NB4 (cell line): ENCODE results near the gene TRIM75.
"Not testable (repeated sequence)": the region's sequence is repeated elsewhere in the genome, so short reads cannot be mapped to it uniquely, and the experiment has no call there.

Experiments
- DNase-seq: peaks from one replicate; pipeline ENCODE4 v3.0.0; 2010; ENCODE audit warnings: low read depth
- H3K4me3 ChIP-seq: one replicate; pipeline ENCODE4 v1.5.1; 2011; ENCODE audit warnings: mild to moderate bottlenecking, low read depth, low read length, moderate library complexity
- CTCF ChIP-seq: IDR thresholded peaks from one replicate; pipeline ENCODE4 v1.5.1; 2012; ENCODE audit warnings: low read depth, low read length
- MYC ChIP-seq: IDR thresholded peaks from 2 replicates; pipeline ENCODE4 v1.6.1; 2011; ENCODE audit warnings: low read depth, low read length
- POLR2A ChIP-seq: IDR thresholded peaks from 2 replicates; pipeline ENCODE4 v1.6.1; 2011; ENCODE audit warnings: mild to moderate bottlenecking; ENCODE audit not compliant: insufficient read length; ENCODE audit errors: extremely low read depth
- TF ChIP-seq, protein P1 (sequence below): IDR thresholded peaks from 2 replicates; pipeline ENCODE4 v1.6.1; 2011; ENCODE audit warnings: low read depth, low read length

The TRIM75 gene

DNA sequence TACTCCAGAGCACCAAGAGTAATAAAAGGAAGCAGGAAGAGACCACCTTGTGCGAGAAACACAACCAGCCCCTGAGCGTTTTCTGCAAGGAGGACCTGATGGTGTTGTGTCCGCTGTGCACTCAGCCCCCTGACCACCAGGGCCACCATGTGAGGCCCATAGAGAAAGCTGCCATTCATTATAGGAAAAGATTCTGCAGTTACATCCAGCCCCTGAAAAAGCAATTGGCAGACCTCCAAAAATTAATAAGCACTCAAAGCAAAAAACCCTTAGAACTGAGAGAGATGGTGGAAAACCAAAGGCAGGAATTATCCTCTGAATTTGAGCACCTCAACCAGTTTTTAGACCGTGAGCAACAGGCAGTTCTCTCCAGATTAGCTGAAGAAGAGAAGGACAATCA lies 5.7 kb downstream of the TRIM75 start:
- no peak overlapping the region for H3K4me3 ChIP-seq
- TF ChIP-seq CTCF (no peak), POLR2A (no peak), MYC (no peak)
- TF ChIP-seq, protein P1, sequence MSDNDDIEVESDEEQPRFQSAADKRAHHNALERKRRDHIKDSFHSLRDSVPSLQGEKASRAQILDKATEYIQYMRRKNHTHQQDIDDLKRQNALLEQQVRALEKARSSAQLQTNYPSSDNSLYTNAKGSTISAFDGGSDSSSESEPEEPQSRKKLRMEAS = no peak
- DNase-seq = no peak

GRCh38 chr4:165060938-165061337 lies 7.3 kb downstream of the TRIM75 start:
- DNase-seq = no peak
- no peak overlapping the region for H3K4me3 ChIP-seq
- TF ChIP-seq MYC (no peak), CTCF (peak; percentile 26), POLR2A (no peak)

GRCh38 chr4:165070560-165070959 lies 16.9 kb downstream of the TRIM75 start:
- DNase-seq = no peak
- TF ChIP-seq, protein P1 = no peak
- TF ChIP-seq CTCF (no peak), POLR2A (no peak), MYC (no peak)
- H3K4me3 ChIP-seq = no peak overlapping the region

DNA sequence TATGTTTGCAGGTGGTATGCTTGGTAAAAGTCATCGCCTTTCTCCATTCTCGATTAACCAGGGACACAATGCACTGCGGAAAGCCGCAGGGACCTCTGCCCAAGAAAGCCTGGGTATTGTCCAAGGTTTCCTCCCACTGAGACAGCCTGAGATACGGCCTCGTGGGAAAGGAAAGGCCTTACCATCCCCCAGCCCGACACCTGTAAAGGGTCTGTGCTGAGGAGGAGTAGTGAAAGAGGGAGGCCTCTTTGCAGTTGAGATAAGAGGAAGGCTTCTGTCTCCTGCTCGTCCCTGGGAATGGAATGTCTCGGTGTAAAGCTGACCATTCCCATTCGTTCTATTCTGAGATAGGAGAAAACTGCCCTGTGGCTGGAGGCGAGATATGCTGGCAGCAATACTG lies 19.7 kb downstream of the TRIM75 start:
- not testable (repeated sequence) for DNase-seq, H3K4me3 ChIP-seq

DNA sequence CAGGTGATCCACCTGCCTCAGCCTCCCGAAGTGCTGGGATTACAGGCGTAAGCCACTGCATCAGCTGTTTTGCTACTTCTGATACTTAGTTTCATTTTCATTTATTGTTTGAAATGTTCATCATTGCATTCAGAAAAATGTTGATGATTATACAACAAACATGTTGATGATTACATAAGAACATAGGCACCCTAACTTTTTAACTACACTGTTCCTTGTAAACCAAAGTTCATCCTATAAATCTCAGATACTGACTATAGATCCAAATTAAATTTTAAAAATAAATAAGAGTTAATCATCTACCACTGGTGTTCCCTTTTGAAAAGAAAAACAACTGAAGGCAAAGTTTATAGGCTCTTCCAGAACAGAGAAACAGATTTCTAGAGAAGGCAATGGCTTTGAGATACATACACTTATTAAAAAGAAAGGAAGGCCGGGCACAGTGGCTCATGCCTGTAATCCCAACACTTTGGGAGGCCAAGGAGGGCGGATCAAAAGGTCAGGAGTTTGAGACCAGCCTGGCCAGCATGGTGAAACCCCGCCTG lies 23.4 kb downstream of the TRIM75 start:
- no peak for DNase-seq
- no peak overlapping the region for H3K4me3 ChIP-seq
- TF ChIP-seq CTCF (no peak), MYC (no peak), POLR2A (no peak)
- TF ChIP-seq, protein P1 = no peak

DNA sequence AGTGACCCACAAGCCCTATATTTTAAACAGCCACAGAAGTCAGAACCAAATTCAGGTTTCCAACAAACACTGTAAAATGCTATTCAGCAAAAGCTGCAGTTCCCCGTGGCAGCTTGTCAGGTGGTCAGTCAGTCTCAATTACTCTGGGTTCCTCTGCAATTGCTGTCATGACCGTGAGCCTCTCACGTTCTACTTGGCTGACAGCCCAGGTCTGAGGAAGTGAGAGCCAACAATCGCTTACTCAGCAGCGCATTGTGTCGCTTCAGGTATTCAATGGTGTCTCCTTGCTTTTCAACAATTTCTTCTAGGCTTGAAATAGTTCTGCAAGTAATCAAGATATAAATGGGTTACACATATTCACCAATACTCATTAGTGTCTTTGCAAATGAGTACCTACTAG lies 25.8 kb downstream of the TRIM75 start:
- no peak for TF ChIP-seq MYC
- no peak for TF ChIP-seq CTCF
- TF ChIP-seq POLR2A = no peak
- TF ChIP-seq, protein P1 = no peak
- H3K4me3 ChIP-seq = no peak overlapping the region
- no peak for DNase-seq

DNA sequence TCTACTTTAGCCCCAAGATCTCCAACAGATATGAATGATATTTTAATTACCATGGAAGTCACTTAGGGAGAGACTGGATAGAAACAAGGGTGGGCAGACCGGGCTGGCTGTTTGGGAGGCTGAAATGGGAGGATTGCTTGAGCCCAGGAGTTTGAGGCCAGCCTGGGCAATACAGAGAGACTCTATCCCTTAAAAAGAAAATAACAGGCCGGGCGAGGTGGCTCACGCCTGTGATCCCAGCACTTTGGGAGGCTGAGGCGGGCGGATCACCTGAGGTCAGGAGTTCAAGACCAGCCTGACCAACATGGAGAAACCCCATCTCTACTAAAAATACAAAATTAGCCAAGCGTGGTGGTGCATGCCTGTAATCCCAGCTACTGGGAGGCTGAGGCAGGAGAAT lies 31.1 kb downstream of the TRIM75 start:
- not testable (repeated sequence) for H3K4me3 ChIP-seq, DNase-seq
